HG03045 (cell line): ENCODE results near the gene CNDP2.
"Not testable (repeated sequence)": the region's sequence is repeated elsewhere in the genome, so short reads cannot be mapped to it uniquely, and the experiment has no call there.

Experiments
- ATAC-seq: cut with Tn5 transposase; IDR thresholded peaks from one replicate; pipeline ENCODE4 v1.9.1; 2021; ENCODE audit warnings: mild to moderate bottlenecking, moderate library complexity; ENCODE audit not compliant: unreplicated experiment

The CNDP2 gene

GRCh38 chr18:74515620-74516231 is 19.6 kb downstream of the CNDP2 start:
- ATAC-seq: no peak

- no peak for ATAC-seq
These were observed 20.4 kb downstream of the CNDP2 start for GRCh38 chr18:74516271-74517235.

GRCh38 chr18:74517236-74517630 is 21.1 kb downstream of the CNDP2 start:
- ATAC-seq: no peak

- no peak for ATAC-seq
These were observed 22.5 kb downstream of the CNDP2 start for GRCh38 chr18:74518456-74519295.

- no peak for ATAC-seq
These were observed 23.3 kb downstream of the CNDP2 start for GRCh38 chr18:74519320-74520095.

GRCh38 chr18:74520096-74520833 is 24.1 kb downstream of the CNDP2 start:
- no peak for ATAC-seq

GRCh38 chr18:74521068-74521725 is 25.0 kb downstream of the CNDP2 start:
- ATAC-seq: no peak

- no peak for ATAC-seq
These were observed 26.7 kb downstream of the CNDP2 start for GRCh38 chr18:74522635-74523548.

GRCh38 chr18:74524097-74524496 is 27.9 kb downstream of the CNDP2 start:
- ATAC-seq: no peak

GRCh38 chr18:74524915-74525314 is 28.8 kb downstream of the CNDP2 start:
- not testable (repeated sequence) for ATAC-seq

GRCh38 chr18:74525741-74526140 is 29.6 kb downstream of the CNDP2 start:
- ATAC-seq: no peak

GRCh38 chr18:74526488-74526887 is 30.3 kb downstream of the CNDP2 start:
- no peak for ATAC-seq

GRCh38 chr18:74528478-74528877 is 32.3 kb downstream of the CNDP2 start:
- no peak for ATAC-seq

- no peak for ATAC-seq
These were observed 32.8 kb downstream of the CNDP2 start for GRCh38 chr18:74528913-74529312.

- no peak for ATAC-seq
These were observed 33.2 kb downstream of the CNDP2 start for GRCh38 chr18:74529378-74529777.

- ATAC-seq: no peak
These were observed 33.8 kb downstream of the CNDP2 start for GRCh38 chr18:74529811-74530583.

- ATAC-seq: no peak
These were observed 34.4 kb downstream of the CNDP2 start for GRCh38 chr18:74530584-74530862.

- ATAC-seq: no peak
These were observed 34.9 kb downstream of the CNDP2 start for GRCh38 chr18:74531043-74531442.
